HG03520 (cell line): ENCODE results near the gene TTLL11.

Experiments used
- ATAC-seq: cut with Tn5 transposase; IDR thresholded peaks from one replicate; pipeline ENCODE4 v1.9.1; 2021; ENCODE audit warnings: mild to moderate bottlenecking, moderate library complexity; ENCODE audit not compliant: unreplicated experiment

Gene TTLL11

GRCh38 chr9:121979736-121980135 is 113.4 kb downstream of the TTLL11 start:
- ATAC-seq = no peak

GRCh38 chr9:121976751-121977150 is 116.4 kb downstream of the TTLL11 start:
- no peak for ATAC-seq

GRCh38 chr9:121975801-121976277 is 117.3 kb downstream of the TTLL11 start:
- ATAC-seq = no peak

GRCh38 chr9:121974421-121974820 is 118.7 kb downstream of the TTLL11 start:
- ATAC-seq = no peak

GRCh38 chr9:121972501-121972981 is 120.6 kb downstream of the TTLL11 start:
- ATAC-seq = no peak

- ATAC-seq = no peak
These were observed 125.1 kb downstream of the TTLL11 start for GRCh38 chr9:121968056-121968455.

- ATAC-seq = no peak
These were observed 126.4 kb downstream of the TTLL11 start for GRCh38 chr9:121966706-121967105.

GRCh38 chr9:121963528-121963995 is 129.5 kb downstream of the TTLL11 start:
- ATAC-seq = no peak

GRCh38 chr9:121962421-121962820 is 130.7 kb downstream of the TTLL11 start:
- ATAC-seq = no peak

GRCh38 chr9:121960665-121961064 is 132.4 kb downstream of the TTLL11 start:
- no peak for ATAC-seq

- no peak for ATAC-seq
These were observed 134.6 kb downstream of the TTLL11 start for GRCh38 chr9:121958530-121958929.

- no peak for ATAC-seq
These were observed 136.3 kb downstream of the TTLL11 start for GRCh38 chr9:121956808-121957207.

- ATAC-seq = no peak
These were observed 137.5 kb downstream of the TTLL11 start for GRCh38 chr9:121955649-121956048.

GRCh38 chr9:121954477-121955140 is 138.5 kb downstream of the TTLL11 start:
- no peak for ATAC-seq

- no peak for ATAC-seq
These were observed 140.5 kb downstream of the TTLL11 start for GRCh38 chr9:121952611-121953010.

GRCh38 chr9:121950866-121951265 is 142.2 kb downstream of the TTLL11 start:
- no peak for ATAC-seq

GRCh38 chr9:121950441-121950840 is 142.7 kb downstream of the TTLL11 start:
- ATAC-seq = no peak

- no peak for ATAC-seq
These were observed 143.3 kb downstream of the TTLL11 start for GRCh38 chr9:121949766-121950165.

- ATAC-seq = no peak
These were observed 143.7 kb downstream of the TTLL11 start for GRCh38 chr9:121949364-121949763.

GRCh38 chr9:121947775-121948174 is 145.3 kb downstream of the TTLL11 start:
- ATAC-seq = no peak

GRCh38 chr9:121946465-121946864 is 146.6 kb downstream of the TTLL11 start:
- no peak for ATAC-seq

- no peak for ATAC-seq
These were observed 147.3 kb downstream of the TTLL11 start for GRCh38 chr9:121945849-121946248.

GRCh38 chr9:121945281-121945680 is 147.8 kb downstream of the TTLL11 start:
- ATAC-seq = no peak
